Measurements from ENCODE around the gene BOK.

Gene BOK

DNA sequence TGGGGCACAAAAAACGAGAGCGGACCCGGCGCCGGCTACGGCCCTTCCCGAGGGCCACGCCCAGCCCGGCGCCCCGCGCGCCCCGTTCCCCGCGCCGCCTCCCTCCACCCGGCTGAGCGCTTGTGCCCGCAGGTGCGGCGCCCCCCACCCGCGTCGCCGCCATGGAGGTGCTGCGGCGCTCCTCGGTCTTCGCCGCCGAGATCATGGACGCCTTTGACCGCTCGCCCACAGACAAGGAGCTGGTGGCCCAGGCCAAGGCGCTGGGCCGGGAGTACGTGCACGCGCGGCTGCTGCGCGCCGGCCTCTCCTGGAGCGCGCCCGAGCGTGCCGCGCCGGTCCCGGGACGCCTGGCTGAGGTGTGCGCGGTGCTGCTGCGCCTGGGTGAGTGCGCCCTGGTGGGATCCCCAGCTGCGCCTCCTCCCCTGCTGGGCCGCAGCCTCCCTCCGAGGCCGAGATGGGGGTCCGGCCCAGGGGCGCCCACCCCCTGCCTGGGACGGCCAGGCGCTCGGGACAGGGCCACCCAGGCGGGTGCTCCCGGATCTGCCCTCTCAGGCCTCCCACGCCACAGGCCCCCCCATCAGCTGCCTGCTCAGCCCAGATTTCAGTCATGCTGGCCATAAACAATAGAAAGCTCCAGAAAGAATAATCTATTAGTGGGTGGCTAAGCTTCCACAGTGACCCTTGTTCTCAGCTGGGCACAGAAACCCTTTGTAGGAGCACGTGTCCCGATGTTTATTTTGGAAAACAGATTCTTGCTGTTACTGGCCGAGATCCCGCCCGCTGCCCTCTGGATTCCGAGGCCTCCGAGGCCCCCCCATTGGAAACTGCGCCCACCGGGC is 997 bp downstream of the BOK start:
- Histone ChIP-seq H3K79me1 (ENCODE audit: low read depth, low read length) (peaks cover 2% of the 10 kb centered on the region), H2AK5ac (ENCODE audit: low read depth, low read length) (peak overlapping the region; percentile 76), H3K4me3 (ENCODE audit: low read length in 2 of 2) (peak overlapping the region; percentile 44 to 84), H2BK12ac (ENCODE audit: low read length) (peak overlapping the region; percentile 41), H3K4ac (ENCODE audit: low read length) (peak overlapping the region; percentile 66), H2BK15ac (ENCODE audit: low read length) (peak overlapping the region; percentile 26), H2BK120ac (ENCODE audit: low read depth, low read length) (peak overlapping the region; percentile 72), H3K14ac (ENCODE audit: low read length) (peak overlapping the region; percentile 38), H3K27me3 (ENCODE audit: control insufficient read depth in 3 of 3, insufficient read depth in 3 of 3, low read depth in 1 of 3, low read length in 3 of 3) (peaks cover 4 to 36% (median 23%) of the 10 kb centered on the region in 3 experiments), H3K9ac (ENCODE audit: low read depth, low read length, poor library complexity) (peak overlapping the region; percentile 84), H3K36me3 (replicated peaks in 1 of 2; ENCODE audit: control insufficient read depth in 2 of 2, insufficient read depth in 2 of 2, low read length in 2 of 2) (no peaks in the 10 kb centered on the region), H3K4me1 (ENCODE audit: control insufficient read depth in 2 of 2, insufficient read depth in 1 of 2, low read depth in 1 of 2, low read length in 2 of 2) (peaks cover 0 to 4% of the 10 kb centered on the region in 2 donors), H3K4me2 (ENCODE audit: insufficient read depth, low read length, poor library complexity, severe bottlenecking) (peak overlapping the region; percentile 98), H3K9me3 (replicated peaks in 1 of 2; ENCODE audit: control insufficient read depth in 2 of 2, insufficient read depth in 1 of 2, low read depth in 1 of 2, low read length in 2 of 2) (peaks cover 11 to 20% of the 10 kb centered on the region in 2 donors), H3K27ac (replicated peaks; ENCODE audit: low read length) (no peak overlapping the region), H3K18ac (ENCODE audit: low read length) (peak overlapping the region; percentile 91), H2AFZ (ENCODE audit: low read length) (peak overlapping the region; percentile 96), H4K91ac (ENCODE audit: low read depth, low read length, poor library complexity) (no peak overlapping the region), H3K23ac (ENCODE audit: low read depth, low read length, poor library complexity) (peak overlapping the region; percentile 89), H2BK5ac (ENCODE audit: low read length) (no peak overlapping the region), H4K8ac (ENCODE audit: low read depth, low read length) (no peak overlapping the region)
- DNase-seq (ENCODE audit: low spot score) = no peak
- no CpG with 5 or more reads among the region's 78 CpGs for WGBS, 2 donors (ENCODE audit: extremely low coverage in 2 of 2, insufficient read length in 2 of 2, insufficient replicate concordance in 1 of 2)

DNA sequence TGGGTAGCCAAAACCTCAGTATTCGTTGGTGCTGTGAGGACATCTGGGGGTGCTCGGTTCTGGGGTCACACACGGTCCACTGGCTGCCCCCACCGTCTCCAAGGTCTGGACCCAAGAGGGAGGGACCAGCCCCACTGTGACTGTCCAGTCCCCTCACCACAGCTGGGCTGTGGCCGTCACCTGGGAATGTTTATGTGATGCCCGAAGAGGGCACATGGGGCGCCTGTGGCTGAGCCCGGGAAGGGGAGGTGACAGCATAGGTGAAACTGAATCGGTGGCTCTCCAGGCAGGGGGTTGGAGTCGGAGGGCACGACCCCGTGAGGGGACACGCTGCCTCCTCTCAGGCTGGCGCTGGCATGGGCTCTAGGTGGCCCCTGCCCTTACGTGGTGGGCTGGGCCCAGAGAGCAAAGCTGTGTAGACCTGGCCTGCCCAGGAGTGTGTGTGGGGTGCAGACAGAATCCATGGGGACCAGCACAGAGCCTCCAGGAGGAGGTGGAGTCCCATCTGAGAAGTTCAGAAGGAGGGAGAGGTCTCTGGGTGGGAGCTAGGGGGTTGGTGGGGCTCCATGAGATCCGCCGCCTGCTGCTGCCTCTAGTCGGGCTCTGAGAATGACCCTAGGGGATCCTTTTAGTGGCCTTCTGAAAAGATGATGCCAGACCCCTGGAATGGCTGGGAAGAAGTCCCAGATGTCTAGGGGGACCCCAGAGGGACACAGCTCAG is 1.8 kb downstream of the BOK start:
- H2BK15ac ChIP-seq (ENCODE audit: low read length) = no peak overlapping the region
- H3K9me3 ChIP-seq (replicated peaks in 1 of 2; ENCODE audit: control insufficient read depth in 2 of 2, insufficient read depth in 1 of 2, low read depth in 1 of 2, low read length in 2 of 2) = peaks cover 11 to 20% of the 10 kb centered on the region in 2 donors
- no peak overlapping the region for H3K9ac ChIP-seq (ENCODE audit: low read depth, low read length, poor library complexity)
- H3K27me3 ChIP-seq (ENCODE audit: control insufficient read depth in 3 of 3, insufficient read depth in 3 of 3, low read depth in 1 of 3, low read length in 3 of 3) = peaks cover 4 to 36% (median 23%) of the 10 kb centered on the region in 3 experiments
- H2BK120ac ChIP-seq (ENCODE audit: low read depth, low read length) = no peak overlapping the region
- H3K18ac ChIP-seq (ENCODE audit: low read length) = peak overlapping the region; percentile 70
- peaks cover 3 to 4% of the 10 kb centered on the region in 2 donors for H3K4me1 ChIP-seq (ENCODE audit: control insufficient read depth in 2 of 2, insufficient read depth in 1 of 2, low read depth in 1 of 2, low read length in 2 of 2)
- no peaks in the 10 kb centered on the region for H3K36me3 ChIP-seq (replicated peaks in 1 of 2; ENCODE audit: control insufficient read depth in 2 of 2, insufficient read depth in 2 of 2, low read length in 2 of 2)
- H3K27ac ChIP-seq (replicated peaks; ENCODE audit: low read length) = no peak overlapping the region
- H3K4me2 ChIP-seq (ENCODE audit: insufficient read depth, low read length, poor library complexity, severe bottlenecking) = no peak overlapping the region
- H3K79me1 ChIP-seq (ENCODE audit: low read depth, low read length) = peaks cover 8% of the 10 kb centered on the region
- peak overlapping the region; percentile 75 for H3K23ac ChIP-seq (ENCODE audit: low read depth, low read length, poor library complexity)
- H4K91ac ChIP-seq (ENCODE audit: low read depth, low read length, poor library complexity) = no peak overlapping the region
- no peak overlapping the region for H2BK12ac ChIP-seq (ENCODE audit: low read length)
- peak overlapping the region; percentile 74 for H4K8ac ChIP-seq (ENCODE audit: low read depth, low read length)
- H2AFZ ChIP-seq (ENCODE audit: low read length) = no peak overlapping the region
- H3K4ac ChIP-seq (ENCODE audit: low read length) = no peak overlapping the region
- DNase-seq (ENCODE audit: low spot score) = no peak
- WGBS, 2 donors (ENCODE audit: extremely low coverage in 2 of 2, insufficient read length in 2 of 2, insufficient replicate concordance in 1 of 2) = no CpG with 5 or more reads among the region's 18 CpGs
- H3K4me3 ChIP-seq (ENCODE audit: low read length in 2 of 2) = no peak overlapping the region
- H3K14ac ChIP-seq (ENCODE audit: low read length) = no peak overlapping the region
- no peak overlapping the region for H2BK5ac ChIP-seq (ENCODE audit: low read length)
- H2AK5ac ChIP-seq (ENCODE audit: low read depth, low read length) = peak overlapping the region; percentile 76

DNA sequence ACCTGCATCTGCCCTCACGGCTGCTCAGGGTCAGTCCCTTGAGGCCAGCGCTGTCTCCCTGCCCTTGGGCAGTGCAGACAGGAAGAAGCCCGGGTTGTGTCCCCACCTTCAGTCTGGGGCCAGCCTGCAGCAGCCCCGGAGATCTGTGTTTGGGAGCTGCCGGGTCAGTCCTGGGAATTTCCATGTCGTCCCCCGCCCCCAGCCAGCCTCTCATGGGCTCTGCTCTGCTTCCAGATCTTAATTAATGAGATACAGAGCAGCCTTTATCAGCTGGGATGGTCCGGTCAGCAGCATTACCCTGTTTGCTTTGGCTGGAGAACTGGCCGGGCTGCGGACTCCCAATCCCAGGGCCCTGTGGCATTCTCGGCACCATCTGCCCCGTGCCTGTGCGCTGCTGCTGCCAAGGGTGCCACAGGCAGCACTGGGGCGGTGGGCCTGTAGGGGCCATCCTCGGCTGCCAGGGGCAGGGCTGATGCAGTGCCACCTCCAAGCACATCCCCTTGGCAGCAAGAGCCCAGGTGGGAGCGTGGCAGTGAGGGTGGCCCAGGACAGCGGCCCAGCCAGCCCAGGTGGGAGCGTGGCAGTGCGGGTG is 2.4 kb downstream of the BOK start:
- Histone ChIP-seq H3K14ac (ENCODE audit: low read length) (no peak overlapping the region), H3K79me1 (ENCODE audit: low read depth, low read length) (peaks cover 8% of the 10 kb centered on the region), H3K9me3 (replicated peaks in 1 of 2; ENCODE audit: control insufficient read depth in 2 of 2, insufficient read depth in 1 of 2, low read depth in 1 of 2, low read length in 2 of 2) (peaks cover 6 to 20% of the 10 kb centered on the region in 2 donors), H3K18ac (ENCODE audit: low read length) (no peak overlapping the region), H3K36me3 (replicated peaks in 1 of 2; ENCODE audit: control insufficient read depth in 2 of 2, insufficient read depth in 2 of 2, low read length in 2 of 2) (no peaks in the 10 kb centered on the region), H2BK12ac (ENCODE audit: low read length) (peak overlapping the region; percentile 22), H2BK5ac (ENCODE audit: low read length) (no peak overlapping the region), H2BK15ac (ENCODE audit: low read length) (no peak overlapping the region), H3K27ac (replicated peaks; ENCODE audit: low read length) (no peak overlapping the region), H3K4me3 (ENCODE audit: low read length in 2 of 2) (no peak overlapping the region), H3K27me3 (ENCODE audit: control insufficient read depth in 3 of 3, insufficient read depth in 3 of 3, low read depth in 1 of 3, low read length in 3 of 3) (peaks cover 4 to 36% (median 23%) of the 10 kb centered on the region in 3 experiments), H3K9ac (ENCODE audit: low read depth, low read length, poor library complexity) (no peak overlapping the region), H4K91ac (ENCODE audit: low read depth, low read length, poor library complexity) (no peak overlapping the region), H2AK5ac (ENCODE audit: low read depth, low read length) (no peak overlapping the region), H2BK120ac (ENCODE audit: low read depth, low read length) (no peak overlapping the region), H3K4ac (ENCODE audit: low read length) (no peak overlapping the region), H2AFZ (ENCODE audit: low read length) (no peak overlapping the region), H3K4me1 (ENCODE audit: control insufficient read depth in 2 of 2, insufficient read depth in 1 of 2, low read depth in 1 of 2, low read length in 2 of 2) (peaks cover 4 to 5% of the 10 kb centered on the region in 2 donors), H3K23ac (ENCODE audit: low read depth, low read length, poor library complexity) (no peak overlapping the region), H3K4me2 (ENCODE audit: insufficient read depth, low read length, poor library complexity, severe bottlenecking) (no peak overlapping the region), H4K8ac (ENCODE audit: low read depth, low read length) (no peak overlapping the region)
- WGBS, 2 donors (ENCODE audit: extremely low coverage in 2 of 2, insufficient read length in 2 of 2, insufficient replicate concordance in 1 of 2) = no CpG with 5 or more reads among the region's 19 CpGs
- no peak for DNase-seq (ENCODE audit: low spot score)

Measured in neuronal stem cell (in vitro differentiated cells).